Type B pancreatic cell (in vitro differentiated cells): ENCODE results near the gene EFCAB11. TPM values are rescaled to one million over a fixed set of nuclear protein-coding genes. Genes with fewer than 3 reads are reported as not detected.

Experiments
- DNase-seq: peaks from one replicate; pipeline ENCODE4 v3.0.0; 2021; ENCODE audit warnings: mixed read lengths; ENCODE audit not compliant: unreplicated experiment; ENCODE audit errors: extremely low spot score
- H3K27ac Mint-ChIP-seq: 2 replicates; pipeline ENCODE4 v1.8.0; 2021; ENCODE audit warnings: mild to moderate bottlenecking, mixed read lengths
- H3K27me3 Mint-ChIP-seq: 2 replicates; pipeline ENCODE4 v1.8.0; 2021; ENCODE audit warnings: mixed read lengths
- H3K36me3 Mint-ChIP-seq: 2 replicates; pipeline ENCODE4 v1.8.0; 2021; ENCODE audit warnings: mixed read lengths
- H3K4me1 Mint-ChIP-seq: one replicate; pipeline ENCODE4 v1.8.0; 2021; ENCODE audit warnings: mixed read lengths; ENCODE audit not compliant: unreplicated experiment
- H3K4me3 Mint-ChIP-seq: 2 replicates; pipeline ENCODE4 v1.8.0; 2021; ENCODE audit warnings: mild to moderate bottlenecking, mixed read lengths
- H3K9me3 Mint-ChIP-seq: 2 replicates; pipeline ENCODE4 v1.8.0; 2021; ENCODE audit warnings: mixed read lengths
- total RNA-seq: library from RNA; stranded (reverse); gene quantifications from 2 replicates; pipeline ENCODE4 v1.2.1, GENCODE V29; 2021; ENCODE audit warnings: low replicate concordance
- TF ChIP-seq, protein P1 (sequence below): fragments of 200-600 bp; sonication (generic); conservative IDR thresholded peaks from 2 replicates; pipeline ENCODE4 v1.5.0; 2021; ENCODE audit warnings: antibody characterized with exemption, mild to moderate bottlenecking

Gene EFCAB11
- total RNA-seq, 1 donor from 2014 or later: 16.0 TPM

DNA sequence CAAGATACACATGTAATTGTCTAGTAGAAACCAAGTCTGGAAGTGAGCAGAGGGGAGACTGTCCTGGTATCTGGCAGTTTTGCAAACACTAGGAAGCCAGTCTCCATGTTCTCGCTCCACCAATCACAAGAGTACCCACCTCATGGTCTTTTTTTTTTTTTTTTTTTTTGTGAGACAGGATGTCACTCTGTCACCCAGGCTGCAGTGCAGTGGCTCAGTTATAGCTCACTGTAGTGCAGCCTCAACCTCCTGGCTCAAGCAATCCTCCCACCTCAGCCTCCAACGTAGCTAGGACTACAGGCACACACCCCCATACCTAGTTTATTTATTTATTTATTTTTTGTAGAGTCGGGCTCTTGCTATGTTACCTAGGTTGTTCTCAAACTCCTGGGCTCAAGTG, 189.2 kb downstream of the EFCAB11 start:
- peaks cover 3% of the 10 kb centered on the region for H3K27me3 Mint-ChIP-seq
- peaks cover 5% of the 10 kb centered on the region for H3K9me3 Mint-ChIP-seq
- H3K36me3 Mint-ChIP-seq: no peaks in the 10 kb centered on the region
- H3K27ac Mint-ChIP-seq: no peak overlapping the region
- H3K4me1 Mint-ChIP-seq: no peaks in the 10 kb centered on the region
- H3K4me3 Mint-ChIP-seq: no peak overlapping the region
- no peak for DNase-seq
- TF ChIP-seq, protein P1, sequence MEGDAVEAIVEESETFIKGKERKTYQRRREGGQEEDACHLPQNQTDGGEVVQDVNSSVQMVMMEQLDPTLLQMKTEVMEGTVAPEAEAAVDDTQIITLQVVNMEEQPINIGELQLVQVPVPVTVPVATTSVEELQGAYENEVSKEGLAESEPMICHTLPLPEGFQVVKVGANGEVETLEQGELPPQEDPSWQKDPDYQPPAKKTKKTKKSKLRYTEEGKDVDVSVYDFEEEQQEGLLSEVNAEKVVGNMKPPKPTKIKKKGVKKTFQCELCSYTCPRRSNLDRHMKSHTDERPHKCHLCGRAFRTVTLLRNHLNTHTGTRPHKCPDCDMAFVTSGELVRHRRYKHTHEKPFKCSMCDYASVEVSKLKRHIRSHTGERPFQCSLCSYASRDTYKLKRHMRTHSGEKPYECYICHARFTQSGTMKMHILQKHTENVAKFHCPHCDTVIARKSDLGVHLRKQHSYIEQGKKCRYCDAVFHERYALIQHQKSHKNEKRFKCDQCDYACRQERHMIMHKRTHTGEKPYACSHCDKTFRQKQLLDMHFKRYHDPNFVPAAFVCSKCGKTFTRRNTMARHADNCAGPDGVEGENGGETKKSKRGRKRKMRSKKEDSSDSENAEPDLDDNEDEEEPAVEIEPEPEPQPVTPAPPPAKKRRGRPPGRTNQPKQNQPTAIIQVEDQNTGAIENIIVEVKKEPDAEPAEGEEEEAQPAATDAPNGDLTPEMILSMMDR: no peak

DNA sequence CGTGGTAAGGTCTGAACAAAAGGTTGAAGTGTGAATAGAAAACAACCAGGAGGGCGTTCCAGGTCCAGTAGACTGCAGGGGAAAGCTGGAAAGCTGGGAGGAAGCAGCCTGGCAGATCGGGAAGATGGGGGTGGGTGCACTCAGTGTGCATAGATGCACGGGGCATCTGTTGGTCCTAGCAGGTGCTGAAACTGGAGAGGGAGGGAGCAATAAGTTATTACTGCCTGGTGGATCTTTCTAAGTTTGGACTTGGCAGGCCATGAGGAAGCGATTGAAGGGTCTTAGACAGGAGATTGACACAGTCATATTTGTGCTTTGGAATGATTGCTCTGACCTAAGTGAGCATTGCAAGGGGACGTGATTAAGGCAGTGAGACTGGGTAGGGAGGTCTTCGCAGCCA, 194.4 kb downstream of the EFCAB11 start:
- Mint-ChIP-seq H3K4me3 (no peak overlapping the region), H3K27me3 (peaks cover 3% of the 10 kb centered on the region), H3K4me1 (no peaks in the 10 kb centered on the region), H3K9me3 (peaks cover 6% of the 10 kb centered on the region), H3K27ac (no peak overlapping the region), H3K36me3 (no peaks in the 10 kb centered on the region)
- DNase-seq: no peak
- TF ChIP-seq, protein P1: no peak

DNA sequence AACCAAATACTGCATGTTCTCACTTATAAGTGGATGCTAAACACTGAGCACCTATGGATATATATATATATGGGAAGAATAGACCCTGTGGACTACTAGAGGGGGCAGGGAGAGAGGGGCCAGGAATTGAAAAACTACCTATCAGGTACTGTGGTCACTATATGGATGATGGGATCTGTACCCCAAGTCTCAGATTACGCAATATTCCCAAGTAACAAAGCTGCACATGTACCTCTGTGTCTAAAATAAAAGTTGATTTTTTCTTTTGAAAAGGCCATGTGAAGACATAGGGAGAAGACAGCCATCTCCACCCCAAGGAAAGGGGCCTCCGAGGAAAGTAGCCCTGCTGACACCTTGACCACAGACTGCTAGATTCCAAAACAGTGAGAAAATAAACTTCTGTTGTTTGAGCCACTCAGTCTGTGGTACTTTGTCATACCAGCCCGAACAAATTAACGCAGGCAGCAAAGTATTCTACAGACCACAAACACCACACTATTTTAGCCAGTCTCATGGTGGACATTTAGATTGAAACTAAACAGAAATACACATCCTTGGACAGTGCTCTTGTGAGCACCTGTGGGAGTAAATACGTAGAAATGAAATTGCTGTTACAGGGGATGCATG, 197.1 kb downstream of the EFCAB11 start:
- H3K9me3 Mint-ChIP-seq: peaks cover 10% of the 10 kb centered on the region
- no peak overlapping the region for H3K27ac Mint-ChIP-seq
- H3K4me1 Mint-ChIP-seq: no peaks in the 10 kb centered on the region
- TF ChIP-seq, protein P1: no peak
- no peak overlapping the region for H3K4me3 Mint-ChIP-seq
- H3K36me3 Mint-ChIP-seq: no peaks in the 10 kb centered on the region
- DNase-seq: no peak
- peaks cover 3% of the 10 kb centered on the region for H3K27me3 Mint-ChIP-seq

DNA sequence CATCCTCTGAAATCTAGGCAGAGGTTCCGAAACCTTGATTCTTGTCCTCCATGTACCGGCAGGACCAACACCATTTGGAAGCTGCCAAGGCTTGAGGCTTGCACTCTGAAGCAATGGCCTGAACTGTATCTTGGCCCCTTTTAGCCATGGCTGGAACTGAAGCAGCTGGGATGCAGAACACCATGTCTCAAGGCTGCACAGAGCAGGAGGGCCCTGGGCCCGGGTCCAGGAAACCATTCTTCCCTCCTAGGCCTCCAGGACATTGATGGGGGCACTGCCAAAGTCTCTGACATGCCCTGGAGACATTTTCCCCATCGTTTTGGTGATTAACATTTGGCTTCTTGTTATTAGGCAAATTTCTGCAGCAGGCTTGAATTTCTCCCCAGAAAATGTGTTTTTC, 198.7 kb downstream of the EFCAB11 start:
- Mint-ChIP-seq H3K4me3 (no peak overlapping the region), H3K36me3 (no peaks in the 10 kb centered on the region), H3K4me1 (no peaks in the 10 kb centered on the region), H3K9me3 (peaks cover 10% of the 10 kb centered on the region), H3K27me3 (peaks cover 3% of the 10 kb centered on the region), H3K27ac (no peak overlapping the region)
- DNase-seq: no peak
- TF ChIP-seq, protein P1: no peak

DNA sequence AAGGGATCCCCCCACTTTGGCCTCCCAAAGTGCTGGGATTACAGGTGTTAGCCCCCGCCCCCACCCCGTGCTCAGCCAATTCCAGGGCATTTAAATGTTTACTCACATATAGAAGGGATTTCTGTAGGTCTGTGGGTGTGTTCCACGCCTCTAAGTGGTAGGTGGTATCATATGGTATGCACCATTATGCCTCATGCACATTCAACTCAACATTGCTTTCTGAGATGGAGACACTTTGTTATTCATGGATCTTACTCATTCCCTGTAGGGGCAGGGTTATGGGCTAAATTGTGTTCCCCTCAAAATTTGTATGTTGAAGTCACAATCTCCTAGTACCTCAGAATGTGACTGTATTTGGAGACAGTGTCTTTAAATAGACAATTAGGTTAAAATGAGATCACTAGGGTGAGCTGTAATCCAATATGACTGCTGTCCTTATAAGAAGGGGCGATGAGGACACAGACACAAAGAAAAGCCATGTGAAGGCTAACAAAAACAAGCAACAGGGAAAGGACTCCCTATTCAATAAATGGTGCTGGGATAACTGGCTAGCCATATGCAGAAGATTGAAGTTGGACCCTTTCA, 200.6 kb downstream of the EFCAB11 start:
- Mint-ChIP-seq H3K27ac (no peak overlapping the region), H3K4me3 (no peak overlapping the region), H3K36me3 (no peaks in the 10 kb centered on the region), H3K4me1 (no peaks in the 10 kb centered on the region), H3K27me3 (no peaks in the 10 kb centered on the region), H3K9me3 (peaks cover 10% of the 10 kb centered on the region)
- no peak for DNase-seq
- TF ChIP-seq, protein P1: no peak
